Prostate gland (tissue), 2 donors: Measurements from ENCODE around the gene IRF7.

Source experiments
- POLR2AphosphoS5 ChIP-seq: sonication (generic); formaldehyde crosslinking; IDR thresholded peaks from one replicate; pipeline ENCODE4 v1.6.1; 2017; ENCODE audit warnings: antibody characterized with exemption
- TF ChIP-seq, protein P1 (sequence below), 4 experiments: fragments of 200-600 bp in 2 of 4; fragments of 450-650 bp in 2 of 4; sonication (generic) in 2 of 4; IDR thresholded peaks; 1 replicate in 3 of 4; 2 replicates in 1 of 4; pipeline ENCODE4 v1.5.1; 2016 to 2019; ENCODE audit warnings: antibody characterized with exemption in 4 of 4, mild to moderate bottlenecking in 2 of 4, moderate library complexity in 2 of 4

DNA sequence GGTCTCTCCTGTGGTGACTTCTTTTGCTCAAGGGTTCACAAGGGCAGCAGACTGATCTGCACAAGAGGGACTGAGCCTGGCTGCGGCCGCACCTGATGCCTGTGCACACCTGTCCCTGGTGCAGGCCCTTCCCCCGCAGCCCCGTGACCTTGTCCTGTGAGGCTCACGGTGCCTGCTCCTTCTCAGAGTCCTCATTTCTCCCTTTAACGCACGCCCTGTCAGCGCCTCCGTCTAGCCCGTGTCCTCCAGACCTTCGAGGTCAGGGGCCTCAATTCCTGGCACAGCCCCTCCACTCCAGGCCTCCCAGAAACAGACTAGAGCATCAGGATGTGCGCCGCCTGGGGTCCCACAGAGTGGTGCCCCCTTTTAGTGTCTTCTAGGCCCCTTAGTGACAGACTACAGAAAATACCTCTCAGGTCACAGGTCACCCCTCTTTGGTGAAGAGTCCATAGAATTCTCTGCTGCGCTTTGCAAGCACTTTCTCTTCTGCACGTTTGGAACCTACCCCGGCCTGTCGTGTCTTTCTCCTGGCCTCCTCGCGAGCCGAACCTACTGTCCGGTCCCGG is 20.3 kb upstream of the IRF7 start:
- TF ChIP-seq, protein P1, sequence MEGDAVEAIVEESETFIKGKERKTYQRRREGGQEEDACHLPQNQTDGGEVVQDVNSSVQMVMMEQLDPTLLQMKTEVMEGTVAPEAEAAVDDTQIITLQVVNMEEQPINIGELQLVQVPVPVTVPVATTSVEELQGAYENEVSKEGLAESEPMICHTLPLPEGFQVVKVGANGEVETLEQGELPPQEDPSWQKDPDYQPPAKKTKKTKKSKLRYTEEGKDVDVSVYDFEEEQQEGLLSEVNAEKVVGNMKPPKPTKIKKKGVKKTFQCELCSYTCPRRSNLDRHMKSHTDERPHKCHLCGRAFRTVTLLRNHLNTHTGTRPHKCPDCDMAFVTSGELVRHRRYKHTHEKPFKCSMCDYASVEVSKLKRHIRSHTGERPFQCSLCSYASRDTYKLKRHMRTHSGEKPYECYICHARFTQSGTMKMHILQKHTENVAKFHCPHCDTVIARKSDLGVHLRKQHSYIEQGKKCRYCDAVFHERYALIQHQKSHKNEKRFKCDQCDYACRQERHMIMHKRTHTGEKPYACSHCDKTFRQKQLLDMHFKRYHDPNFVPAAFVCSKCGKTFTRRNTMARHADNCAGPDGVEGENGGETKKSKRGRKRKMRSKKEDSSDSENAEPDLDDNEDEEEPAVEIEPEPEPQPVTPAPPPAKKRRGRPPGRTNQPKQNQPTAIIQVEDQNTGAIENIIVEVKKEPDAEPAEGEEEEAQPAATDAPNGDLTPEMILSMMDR (IDR thresholded peaks at IDR 0.05): no peak
- TF ChIP-seq POLR2AphosphoS5: no peak
